ENCODE data around the gene OGFR.

DNA sequence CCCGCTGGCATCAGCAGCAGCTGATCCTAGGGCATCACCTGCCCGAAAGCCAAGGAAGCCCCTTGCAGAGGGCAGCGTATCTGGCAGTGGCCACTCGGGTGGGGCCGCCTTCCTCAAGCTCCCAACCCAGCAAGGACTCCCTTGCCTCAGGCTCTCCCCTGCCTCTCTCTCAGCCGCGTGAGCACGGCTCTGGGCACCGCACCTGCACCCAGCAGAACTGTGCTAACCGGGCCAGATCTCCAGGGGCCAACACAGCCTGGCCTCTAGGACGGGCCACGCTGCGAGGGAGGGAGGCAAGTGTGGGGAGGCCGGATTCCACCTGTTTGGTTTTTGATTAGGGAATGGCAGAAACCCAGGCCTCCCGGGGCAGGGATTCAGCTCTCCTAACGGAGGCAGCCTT, 20.1 kb upstream of the OGFR start:
- TF ChIP-seq, protein P1, sequence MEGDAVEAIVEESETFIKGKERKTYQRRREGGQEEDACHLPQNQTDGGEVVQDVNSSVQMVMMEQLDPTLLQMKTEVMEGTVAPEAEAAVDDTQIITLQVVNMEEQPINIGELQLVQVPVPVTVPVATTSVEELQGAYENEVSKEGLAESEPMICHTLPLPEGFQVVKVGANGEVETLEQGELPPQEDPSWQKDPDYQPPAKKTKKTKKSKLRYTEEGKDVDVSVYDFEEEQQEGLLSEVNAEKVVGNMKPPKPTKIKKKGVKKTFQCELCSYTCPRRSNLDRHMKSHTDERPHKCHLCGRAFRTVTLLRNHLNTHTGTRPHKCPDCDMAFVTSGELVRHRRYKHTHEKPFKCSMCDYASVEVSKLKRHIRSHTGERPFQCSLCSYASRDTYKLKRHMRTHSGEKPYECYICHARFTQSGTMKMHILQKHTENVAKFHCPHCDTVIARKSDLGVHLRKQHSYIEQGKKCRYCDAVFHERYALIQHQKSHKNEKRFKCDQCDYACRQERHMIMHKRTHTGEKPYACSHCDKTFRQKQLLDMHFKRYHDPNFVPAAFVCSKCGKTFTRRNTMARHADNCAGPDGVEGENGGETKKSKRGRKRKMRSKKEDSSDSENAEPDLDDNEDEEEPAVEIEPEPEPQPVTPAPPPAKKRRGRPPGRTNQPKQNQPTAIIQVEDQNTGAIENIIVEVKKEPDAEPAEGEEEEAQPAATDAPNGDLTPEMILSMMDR (IDR thresholded peaks at IDR 0.05): no peak
- no peak for TF ChIP-seq POLR2A (IDR thresholded peaks at IDR 0.05)
